HTR-8/SVneo (cell line): ENCODE measurements around the gene SFXN5.
A peak's percentile ranks its signal among the peaks of the same experiment; 100 is the strongest.

Experiments used
- DNase-seq: peaks from one replicate; pipeline ENCODE4 v3.0.0; 2011; ENCODE audit warnings: low spot score, mixed read lengths; ENCODE audit not compliant: insufficient read length
- FAIRE-seq: peaks from 2 replicates; lab custom pipeline; 2011; peaks lifted over from hg19 to GRCh38; lab: Jason Lieb, UNC

The SFXN5 gene

DNA sequence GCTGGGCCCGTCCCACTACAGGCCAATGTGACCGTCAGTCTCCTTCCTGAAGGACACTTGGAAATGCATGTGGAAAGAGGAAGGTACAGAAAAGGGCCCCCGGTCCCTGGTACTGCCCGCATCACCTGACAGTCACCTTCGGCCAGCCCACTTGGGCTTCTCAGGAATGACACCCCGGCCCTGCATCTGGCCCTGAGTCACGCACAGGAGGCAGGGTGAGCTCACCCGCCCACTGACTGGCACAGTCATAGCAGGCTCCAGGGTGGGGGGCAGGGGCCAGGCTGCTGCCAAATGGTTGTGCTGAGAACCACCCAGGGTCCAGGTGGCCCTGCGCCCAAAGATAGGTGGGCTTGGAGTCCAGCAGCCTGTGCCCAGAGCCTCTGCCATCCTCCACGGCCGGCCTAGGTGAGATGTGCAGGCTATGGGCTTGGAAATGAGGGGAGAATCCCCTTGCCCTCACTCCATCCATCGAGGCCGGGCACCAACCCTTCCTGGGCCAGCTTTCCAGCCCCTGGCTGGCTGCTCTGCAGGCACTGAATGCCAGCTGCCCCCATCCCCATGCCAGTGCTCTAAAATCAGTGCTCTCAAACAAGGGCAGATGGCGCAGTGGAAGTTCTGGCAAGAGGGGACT is 140.1 kb downstream of the SFXN5 start:
- no peak for FAIRE-seq
- peak; percentile 67 for DNase-seq

- FAIRE-seq, result no peak
These were observed 142.5 kb downstream of the SFXN5 start for GRCh38 chr2:72929010-72929409.

DNA sequence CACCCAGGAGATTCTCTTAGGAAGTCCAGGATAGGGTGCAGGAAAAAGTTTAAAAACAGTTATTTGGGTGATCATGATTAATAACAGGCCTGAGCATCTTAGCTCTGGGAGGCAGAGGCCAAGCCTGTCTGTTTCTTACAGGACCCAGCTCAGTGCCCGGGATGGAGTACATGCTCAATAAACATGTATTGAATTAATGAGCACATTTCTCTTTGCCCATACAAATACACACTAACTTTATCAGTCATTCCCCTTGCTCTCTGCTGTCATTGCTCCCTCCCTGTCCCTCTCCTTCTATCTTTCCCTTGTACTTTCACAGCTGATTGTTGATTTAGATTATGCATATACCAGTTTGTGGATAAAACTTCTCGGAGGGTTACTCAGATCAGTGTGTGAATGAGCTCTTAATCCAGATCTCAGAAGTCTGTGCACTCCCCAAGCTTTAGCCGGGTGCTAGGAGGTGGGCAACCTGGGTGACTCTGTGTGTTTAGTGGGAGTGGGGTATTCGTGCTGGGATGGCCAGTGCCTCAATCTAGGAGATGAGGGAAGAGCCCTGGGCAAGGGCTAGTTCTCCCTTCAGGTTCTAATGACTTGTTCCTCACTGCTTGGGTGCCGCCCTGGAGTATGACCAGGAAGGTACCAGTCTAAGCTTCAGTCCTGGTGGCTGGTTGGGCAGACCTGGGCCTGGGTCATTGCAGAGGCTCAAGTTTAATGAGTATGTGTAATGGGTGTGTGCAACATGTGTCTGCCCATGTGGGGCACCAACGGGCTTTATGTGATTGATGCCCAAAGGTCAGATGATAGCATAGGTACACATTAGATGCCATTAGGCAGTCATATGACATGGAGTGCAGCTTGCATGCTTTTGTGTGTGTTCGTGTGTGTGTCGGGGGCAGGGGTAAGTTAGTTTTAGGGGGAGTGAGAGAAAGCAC is 143.6 kb downstream of the SFXN5 start:
- DNase-seq (no peak), FAIRE-seq (no peak)

More at GRCh38 chr2:72929010-72929409, 142.5 kb downstream of the SFXN5 start:
- no peak for DNase-seq

- FAIRE-seq (no peak), DNase-seq (no peak)
These were observed 144.6 kb downstream of the SFXN5 start for GRCh38 chr2:72926811-72927465.

DNA sequence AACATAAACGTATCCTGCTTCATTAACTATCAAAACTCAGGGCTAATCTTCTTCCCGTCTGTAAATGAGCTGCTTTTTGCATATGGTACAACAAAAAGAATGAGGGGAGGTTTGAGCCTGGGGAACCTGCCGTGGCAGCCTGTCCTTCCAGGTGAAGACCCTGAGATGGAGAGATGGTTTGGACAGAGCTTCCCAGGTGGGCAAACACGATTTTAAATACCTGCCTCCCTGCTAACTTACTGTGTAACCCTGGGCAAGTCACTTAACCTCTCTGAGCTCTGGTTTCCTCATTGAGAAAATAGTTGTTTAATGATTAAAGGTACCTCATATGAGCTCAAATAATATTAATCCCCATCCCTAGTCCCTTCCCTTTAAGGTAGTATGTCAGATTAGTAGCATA is 145.1 kb downstream of the SFXN5 start:
- DNase-seq (no peak), FAIRE-seq (no peak)

DNA sequence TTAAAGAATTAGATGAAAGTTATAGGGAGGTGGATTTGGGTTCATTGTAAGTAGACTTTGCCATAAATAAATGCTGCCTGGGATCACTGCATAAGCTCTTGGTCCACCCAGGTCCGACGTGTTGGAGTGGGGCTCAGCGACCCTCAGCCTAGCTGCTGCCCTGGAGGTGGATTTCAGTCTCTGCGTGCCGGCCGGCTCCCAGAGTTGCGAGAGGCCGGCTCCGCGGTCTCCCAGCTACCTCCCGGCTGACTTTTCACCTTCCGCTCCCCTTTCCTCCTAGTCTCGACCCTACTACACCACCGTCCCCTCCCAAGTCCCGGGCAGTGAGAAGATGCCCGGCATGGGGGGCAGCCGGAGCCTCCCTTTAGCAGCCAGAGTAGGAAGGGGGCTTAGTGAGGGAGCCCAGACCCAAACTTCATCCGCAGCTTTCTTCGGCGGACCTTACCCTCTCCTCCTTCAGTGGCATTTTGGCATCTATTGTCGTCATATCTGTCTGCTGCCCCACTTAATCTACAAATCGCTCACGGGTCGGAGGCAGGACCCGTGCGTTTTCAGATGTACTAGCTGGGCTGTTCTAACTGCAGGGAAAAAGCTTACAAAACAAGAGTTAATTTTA is 146.1 kb downstream of the SFXN5 start:
- FAIRE-seq, result no peak

DNA sequence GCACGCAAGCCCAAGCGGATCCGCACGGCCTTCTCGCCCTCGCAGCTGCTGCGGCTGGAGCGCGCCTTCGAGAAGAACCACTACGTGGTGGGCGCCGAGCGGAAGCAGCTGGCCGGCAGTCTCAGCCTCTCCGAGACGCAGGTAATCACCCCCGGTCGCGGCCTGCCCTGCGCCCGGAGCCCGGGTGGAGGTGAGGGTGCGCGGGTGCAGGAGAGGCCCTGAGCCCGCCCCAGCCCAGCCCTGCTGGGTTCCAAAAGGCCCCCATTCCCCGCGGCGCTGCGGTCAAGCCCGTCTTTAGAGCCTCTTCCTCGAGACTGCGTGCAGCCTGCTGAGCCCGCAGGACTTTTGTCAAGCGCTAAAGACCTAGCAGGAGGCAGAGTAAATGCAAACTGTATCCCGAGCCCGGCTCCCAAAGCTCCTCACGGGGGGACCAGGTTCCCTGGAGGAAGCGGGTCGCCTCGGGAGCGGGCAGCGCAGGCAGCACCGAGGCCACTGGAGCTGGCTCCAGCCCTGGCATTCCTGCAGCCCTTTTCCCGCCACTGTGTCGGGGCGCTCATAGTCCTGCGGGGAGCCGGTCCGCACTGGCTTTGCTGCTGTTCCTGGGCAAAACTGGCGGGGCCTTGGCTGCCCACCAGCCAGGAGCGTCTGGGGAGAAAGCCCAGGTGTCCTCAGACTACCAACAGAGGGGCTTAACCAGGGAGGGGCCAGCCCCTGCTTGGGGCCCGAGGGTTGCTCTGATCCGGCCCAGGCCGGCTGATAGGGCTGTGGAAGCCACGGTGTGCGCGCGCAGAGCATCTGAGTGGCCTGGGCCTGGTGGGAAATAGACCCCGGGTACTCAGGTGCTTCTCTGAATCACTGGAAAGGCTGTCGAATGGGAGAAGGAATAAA is 146.9 kb downstream of the SFXN5 start:
- FAIRE-seq, result no peak

More for the DNA sequence above, 146.1 kb downstream of the SFXN5 start:
- DNase-seq, result no peak

GRCh38 chr2:72923833-72924352 is 147.6 kb downstream of the SFXN5 start:
- no peak for FAIRE-seq
- DNase-seq, result no peak

More for the DNA sequence above, 146.9 kb downstream of the SFXN5 start:
- no peak for DNase-seq

GRCh38 chr2:72921853-72922252 is 149.7 kb downstream of the SFXN5 start:
- no peak for DNase-seq
- no peak for FAIRE-seq

GRCh38 chr2:72921088-72921851 is 150.2 kb downstream of the SFXN5 start:
- DNase-seq (no peak), FAIRE-seq (no peak)

DNA sequence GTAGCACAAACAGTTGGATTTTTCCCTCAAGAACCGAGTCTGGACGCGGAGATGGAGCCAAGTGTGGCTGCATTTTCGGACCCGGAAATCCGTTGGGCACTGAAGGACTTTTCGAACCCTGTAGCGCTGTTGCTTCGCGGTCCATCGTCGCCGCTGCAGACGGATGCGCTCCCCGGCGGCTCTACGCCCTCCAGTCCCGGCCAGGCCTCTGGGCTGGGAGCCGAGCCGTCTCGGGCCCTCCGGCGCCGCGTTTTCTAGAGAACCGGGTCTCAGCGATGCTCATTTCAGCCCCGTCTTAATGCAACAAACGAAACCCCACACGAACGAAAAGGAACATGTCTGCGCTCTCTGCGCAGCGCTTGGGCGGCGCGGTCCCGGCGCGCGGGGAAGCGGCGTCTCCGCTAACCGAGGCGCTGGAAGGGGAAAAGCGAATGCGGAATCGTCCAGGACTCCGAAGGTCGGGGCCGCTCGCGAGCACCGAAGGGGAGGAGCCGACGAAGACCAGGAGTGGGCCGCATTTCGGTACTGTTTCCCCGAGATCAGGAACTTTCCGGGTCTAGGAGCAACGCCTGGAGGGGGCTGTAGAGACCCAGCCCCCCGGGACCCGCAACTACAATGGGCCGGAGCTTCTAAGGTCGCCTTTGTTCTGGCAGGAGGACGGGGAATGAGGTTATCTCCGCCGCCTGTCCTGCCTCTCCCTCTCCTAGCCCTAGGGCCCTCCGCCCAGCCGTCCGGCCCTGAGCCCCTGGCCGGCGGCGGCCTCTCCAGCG is 151.0 kb downstream of the SFXN5 start:
- DNase-seq (no peak), FAIRE-seq (no peak)

DNA sequence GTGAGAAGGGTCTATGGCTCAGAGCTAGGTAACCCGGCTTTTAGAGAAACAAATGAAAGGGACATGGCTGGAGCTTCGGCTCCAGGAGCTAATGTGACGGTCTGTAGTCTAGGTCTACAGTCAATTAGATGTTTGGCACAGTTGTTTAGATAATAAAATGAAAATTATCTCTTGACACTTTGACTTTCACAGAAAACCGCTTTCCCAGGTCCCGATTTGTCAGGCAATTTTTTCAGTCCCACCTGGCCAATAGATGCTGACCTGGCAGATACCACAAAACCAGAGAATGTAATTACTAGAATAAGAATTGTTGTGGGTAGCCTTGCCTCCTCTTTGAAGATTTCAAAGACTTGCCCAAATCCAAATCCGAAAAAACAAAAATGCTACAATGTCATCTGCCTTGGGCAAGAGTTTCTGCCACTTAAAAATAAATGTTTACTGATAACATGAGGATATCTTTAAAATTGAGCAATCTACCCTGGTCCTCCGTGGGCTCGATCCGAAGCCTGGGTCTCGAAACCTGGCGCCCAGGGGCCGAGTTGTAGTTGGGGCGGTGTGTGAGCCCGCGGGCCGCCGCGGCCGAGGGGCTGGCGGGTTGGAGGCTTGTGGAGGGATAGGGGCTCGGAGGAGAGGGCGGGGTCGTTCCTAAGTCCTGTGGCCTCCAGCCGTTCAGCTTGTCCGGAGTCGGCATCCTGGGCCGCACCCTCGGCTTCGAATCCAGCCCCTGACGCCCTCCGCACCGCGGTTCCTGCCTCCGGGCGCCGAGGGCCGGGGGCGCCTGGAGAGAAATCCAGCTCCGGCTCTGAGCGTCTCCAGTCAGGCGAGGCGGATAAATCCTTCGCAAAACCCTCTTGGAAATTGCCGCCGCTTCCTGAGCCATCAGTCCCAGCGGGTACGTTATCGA is 151.8 kb downstream of the SFXN5 start:
- DNase-seq (no peak), FAIRE-seq (no peak)

DNA sequence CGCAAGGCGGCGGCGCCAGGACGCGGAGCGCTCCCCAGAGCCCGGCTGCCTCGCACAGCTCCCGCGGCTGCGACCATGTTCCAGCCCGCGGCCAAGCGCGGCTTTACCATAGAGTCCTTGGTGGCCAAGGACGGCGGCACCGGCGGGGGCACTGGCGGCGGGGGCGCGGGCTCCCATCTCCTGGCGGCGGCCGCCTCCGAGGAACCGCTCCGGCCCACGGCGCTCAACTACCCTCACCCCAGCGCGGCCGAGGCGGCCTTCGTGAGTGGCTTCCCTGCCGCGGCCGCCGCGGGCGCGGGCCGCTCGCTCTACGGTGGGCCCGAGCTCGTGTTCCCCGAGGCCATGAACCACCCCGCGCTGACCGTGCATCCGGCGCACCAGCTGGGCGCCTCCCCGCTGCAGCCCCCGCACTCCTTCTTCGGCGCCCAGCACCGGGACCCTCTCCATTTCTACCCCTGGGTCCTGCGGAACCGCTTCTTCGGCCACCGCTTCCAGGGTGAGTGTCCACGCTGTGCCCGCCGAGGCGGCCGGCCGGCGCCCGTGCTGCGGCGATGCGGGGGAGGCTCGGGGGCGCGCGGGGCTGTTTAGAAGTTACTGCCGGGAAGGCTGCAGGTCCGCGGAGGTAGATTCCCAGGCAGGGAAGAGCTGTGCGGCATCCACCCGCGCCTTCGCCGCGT is 153.5 kb downstream of the SFXN5 start:
- FAIRE-seq (no peak), DNase-seq (no peak)

DNA sequence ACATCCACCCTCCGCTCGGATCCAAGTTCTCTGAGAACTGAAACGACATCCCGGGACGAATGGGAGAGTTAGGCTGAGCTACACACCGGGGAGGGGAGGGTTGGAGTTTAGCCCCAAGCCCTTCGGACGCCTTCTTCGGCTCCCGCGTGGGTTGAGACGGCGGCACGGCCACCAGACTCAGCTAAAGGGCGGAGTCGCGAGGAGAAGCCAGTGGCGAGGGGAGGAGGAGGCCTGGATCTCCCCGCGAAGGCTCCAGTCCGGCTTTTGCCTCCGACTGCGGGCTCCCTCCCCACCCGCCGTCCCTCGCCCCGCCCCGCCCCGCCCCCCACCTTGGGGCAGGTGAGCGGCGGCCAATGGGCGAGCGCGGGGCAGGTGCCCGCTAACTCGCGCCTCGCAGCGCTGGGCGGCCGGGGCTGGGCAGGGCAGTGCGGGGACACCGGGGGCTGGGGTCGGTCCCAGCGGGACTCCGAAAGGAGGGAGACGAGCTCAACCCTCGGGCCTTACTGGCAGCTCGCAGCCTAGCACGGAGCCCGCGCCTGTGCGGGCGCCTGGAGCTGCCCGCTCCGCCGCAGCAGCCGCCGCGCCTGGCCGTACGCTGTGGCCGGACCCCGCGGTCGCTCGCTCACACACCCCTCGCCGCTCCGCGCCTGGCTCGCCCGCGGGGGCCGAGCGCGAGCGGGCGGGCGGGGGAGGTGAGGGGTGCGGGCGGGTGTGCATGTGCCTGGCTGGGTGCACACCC is 154.2 kb downstream of the SFXN5 start, which contains the start of gene EMX1:
Gene EMX1 (plus strand): TSS at position 382 of the 739 bp plus-strand sequence. CDS start 334 bp downstream, at position 716.
- DNase-seq, result no peak
- FAIRE-seq, result no peak

DNA sequence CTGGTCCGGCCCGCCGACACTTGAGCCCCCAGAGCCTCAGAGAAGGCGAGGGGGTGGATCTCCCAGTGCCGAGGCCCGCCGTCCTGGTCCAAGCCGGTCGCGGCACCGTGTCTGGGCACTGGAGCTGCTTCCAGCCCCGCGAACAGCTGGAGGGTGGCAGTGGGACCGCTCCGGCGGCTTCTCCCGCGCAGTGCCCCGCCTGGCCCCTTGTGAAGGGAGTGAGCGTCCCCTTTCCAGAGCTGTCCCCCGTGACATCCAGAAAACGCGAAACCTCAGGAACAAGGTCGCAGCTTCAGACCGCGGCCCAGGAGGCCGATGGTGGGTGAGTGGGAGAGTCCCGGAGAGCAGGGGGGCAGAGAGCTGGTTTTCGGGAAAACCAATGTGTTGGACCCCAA is 154.8 kb downstream of the SFXN5 start:
- no peak for FAIRE-seq
- no peak for DNase-seq
